NOMO-1 (cell line): ENCODE data around the gene MAPK9.

Experiments used
- DNase-seq, 2 experiments: peaks; one replicate each; lab custom pipeline; 2025; ENCODE audit not compliant: unreplicated experiment in 2 of 2; lab: John Stamatoyannopoulos, UW

Gene MAPK9

DNA sequence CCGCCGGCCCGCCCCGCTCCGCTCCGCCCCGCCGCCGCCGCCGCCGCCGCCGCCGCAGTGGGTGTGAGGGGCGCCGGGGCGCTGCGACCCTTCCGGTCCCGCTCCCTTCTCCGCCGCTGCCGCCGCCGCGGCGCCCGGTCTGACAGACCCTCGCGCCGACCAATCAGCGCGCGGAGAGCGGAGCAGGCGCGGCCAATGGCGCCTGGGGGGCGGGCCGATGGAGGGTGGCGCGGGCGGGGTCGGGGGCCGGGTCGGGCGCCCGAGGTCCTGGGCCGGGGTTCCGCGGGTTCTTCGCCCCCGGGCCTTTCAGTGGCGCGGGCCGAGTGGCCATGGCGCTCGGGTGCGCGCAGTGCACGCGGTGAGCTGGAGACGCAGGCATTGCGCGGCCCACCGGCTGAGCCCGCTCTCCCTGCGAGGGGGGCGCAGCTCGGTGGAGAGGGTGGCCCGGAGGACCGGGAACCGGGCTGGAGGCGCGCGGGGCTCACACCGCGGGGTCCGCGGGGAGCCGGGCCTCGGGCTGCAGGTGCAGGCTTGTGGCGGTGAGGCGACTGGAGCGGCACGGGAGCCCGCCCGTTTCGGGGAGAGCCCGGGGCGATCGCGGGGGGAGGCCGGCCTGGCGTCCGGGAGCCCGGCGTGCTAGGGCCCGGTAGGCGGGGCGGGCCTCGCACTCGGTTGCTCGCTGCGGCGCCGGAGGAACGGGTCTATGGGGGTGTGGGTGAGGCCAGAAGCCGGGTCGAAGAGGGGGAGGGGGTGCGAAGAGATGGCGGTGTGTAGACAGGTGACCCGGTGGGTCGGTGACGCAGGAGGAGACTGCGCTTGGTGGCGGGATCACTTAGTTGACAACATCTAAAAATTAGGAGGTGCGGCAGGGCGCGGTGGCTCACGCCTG is at the start of gene MAPK9:
Gene MAPK9, minus strand, starts transcription at position 141 of the 889 bp plus-strand sequence. CDS start 11,522 bp downstream, outside the sequence.
- peak; percentile 66 to 73 for DNase-seq

DNA sequence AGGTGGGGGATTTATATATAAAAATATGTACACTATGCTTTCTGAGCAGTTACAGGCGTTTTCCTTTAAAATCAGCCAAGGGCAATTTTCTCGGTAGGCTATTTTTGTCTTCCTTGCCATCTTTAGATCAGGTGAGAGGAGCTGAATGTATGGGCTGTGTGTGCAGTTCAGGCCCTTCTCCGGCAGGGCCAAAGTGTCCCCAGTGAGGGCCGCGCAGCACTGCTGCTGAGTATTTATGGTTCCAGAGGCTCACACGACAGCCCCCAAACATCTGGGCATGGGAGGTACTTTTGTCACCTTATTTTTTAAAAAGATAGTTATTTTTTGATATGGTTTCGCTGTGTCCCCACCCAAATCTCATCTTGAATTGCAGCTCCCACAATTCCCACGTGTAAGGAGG is 49.7 kb upstream of the MAPK9 start:
- no peak for DNase-seq

DNA sequence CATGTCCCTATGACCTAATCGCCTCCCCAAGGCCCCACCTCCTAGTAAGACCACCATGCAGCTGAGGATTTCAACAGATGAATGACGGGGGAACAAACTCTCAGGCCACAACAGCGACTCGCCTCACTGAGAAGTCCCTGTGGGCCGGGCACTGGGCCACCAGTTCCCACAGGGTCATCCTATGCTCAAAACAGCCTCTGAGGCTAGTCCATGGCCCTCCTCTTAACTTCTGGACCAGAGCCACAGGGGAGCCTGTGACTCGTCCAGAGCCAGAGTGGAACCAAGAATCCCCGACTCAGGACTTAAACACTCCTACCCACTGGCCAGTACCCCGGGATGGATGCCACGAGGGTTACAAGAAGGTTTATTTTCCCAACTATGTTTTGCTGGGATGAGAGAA is 49.0 kb upstream of the MAPK9 start:
- DNase-seq, result no peak

DNA sequence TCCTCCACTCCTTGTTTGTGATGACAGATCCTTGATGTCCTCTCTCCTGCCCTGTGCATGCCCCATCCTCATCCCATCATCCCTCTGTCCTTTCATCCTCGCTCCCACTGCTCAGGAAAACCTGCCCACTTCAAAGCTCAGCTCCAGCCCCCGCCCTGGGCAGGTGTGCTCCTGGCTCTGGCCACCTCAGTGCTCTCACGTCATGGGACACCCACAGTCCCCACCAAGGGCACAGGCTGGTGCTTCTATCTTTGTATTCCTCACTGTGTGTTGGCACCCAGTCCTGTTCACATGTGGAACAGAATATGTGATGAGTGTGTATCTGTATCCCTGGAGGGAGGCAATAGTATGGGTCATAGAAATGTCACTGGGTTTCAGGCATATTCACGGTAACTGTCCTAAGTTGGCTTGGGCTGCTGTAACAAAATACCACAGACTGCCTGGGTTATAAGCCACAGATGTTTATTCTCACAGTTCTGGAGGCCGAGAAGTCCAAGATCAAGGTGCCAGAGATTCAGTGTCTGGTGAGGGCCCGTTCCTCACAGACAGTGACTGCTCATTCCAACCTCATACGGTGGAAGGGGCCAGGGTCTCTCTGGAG is 47.8 kb upstream of the MAPK9 start:
- DNase-seq, result no peak

DNA sequence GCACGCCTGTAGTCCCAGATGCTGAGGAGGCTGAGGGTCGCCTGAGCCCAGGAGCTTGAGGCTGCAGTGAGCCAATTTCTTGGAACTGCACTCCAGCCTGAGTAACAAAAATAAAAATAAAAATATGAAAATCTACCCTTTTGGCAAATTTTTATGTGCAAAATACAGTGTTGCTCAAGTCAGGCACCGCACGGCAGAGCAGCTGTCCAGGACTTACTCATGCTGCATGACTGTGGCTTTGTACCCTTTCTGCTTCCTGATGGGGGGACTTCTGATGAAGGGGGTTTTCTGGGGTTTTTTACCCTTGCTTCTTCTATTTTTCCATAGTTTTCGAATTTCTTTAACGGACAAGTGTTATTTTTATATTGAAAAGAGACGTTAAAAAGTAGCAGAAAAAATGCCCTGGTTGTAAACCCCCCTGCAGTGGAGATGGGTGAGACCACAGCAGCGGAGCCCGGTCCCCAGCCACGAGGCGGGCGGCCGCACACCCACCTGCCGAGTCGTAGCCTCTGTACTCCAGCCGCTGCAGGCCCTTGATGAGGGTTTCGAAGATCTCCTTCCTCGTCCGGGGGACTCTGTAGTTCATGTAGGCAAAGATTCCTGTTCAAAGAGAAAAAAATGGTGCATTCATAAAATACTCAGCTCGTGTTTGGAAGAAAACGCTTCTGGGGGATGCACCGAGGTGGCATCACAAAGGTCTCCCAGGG is 46.3 kb upstream of the MAPK9 start:
- DNase-seq, result no peak

DNA sequence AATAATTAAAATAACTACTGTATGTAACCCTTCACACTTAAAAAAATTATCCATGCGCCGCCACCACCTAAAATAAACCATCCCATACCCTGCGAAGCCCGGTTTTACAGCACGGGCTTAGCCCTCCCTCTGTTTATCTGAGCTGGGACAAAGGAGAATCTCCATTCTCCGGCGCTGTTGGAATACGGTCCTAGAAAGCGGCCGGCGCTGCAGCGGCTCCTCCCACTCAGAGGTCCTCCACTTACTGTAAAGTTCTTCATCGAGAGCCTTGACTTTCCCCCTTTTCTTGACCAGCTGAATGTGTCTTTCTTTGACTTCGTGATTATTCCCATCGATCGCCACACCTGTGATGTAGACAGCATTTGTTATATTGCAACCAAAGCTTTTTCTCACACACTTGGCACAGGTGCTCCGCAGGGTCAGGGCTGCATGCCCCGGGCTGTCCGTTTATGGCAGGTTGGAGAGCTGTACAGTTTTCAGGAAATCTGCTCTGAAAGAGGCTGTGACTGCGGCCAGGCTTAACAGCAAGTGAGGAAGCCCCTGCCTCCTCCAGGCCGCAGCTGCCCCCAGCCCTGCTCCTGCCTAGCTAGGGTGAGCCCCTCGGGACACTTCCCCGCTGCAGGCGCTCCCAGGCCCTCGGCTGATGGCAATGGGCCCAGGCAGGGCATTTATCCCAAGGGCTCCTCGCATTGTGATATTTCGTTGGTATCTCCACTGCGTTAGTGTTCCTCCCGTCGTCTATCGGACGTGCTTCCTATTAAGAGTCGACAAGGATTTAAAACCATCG is 44.5 kb upstream of the MAPK9 start:
- no peak for DNase-seq

DNA sequence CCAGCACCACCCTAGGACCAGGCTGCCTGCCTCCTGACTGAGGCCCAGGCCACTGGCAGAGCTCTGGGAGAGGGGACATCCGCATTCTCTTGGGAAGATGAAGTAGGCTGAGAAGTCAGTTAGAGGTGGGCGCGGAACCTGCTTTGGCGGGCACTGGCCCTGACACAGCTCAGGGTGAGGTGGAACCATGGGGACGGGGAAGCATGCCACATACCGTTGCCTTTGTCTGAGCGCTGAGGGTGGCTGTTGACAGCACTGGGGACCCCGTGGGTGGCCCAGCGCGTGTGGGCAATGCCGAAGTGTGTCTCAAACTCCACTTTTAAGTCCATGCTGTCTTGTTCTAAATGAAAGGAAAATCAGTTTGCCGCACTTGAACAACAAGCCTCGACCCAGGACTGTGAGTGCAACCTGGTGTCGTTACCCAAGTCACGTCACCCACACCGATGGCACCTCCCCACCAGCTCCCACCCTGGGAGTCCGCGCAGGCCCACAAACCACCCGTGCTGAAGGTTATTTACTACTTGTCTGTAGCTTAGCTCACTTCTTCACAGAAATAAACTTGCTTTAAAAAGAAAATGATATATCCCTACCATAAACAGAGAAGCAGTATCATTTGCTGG is 43.8 kb upstream of the MAPK9 start:
- DNase-seq, result no peak

DNA sequence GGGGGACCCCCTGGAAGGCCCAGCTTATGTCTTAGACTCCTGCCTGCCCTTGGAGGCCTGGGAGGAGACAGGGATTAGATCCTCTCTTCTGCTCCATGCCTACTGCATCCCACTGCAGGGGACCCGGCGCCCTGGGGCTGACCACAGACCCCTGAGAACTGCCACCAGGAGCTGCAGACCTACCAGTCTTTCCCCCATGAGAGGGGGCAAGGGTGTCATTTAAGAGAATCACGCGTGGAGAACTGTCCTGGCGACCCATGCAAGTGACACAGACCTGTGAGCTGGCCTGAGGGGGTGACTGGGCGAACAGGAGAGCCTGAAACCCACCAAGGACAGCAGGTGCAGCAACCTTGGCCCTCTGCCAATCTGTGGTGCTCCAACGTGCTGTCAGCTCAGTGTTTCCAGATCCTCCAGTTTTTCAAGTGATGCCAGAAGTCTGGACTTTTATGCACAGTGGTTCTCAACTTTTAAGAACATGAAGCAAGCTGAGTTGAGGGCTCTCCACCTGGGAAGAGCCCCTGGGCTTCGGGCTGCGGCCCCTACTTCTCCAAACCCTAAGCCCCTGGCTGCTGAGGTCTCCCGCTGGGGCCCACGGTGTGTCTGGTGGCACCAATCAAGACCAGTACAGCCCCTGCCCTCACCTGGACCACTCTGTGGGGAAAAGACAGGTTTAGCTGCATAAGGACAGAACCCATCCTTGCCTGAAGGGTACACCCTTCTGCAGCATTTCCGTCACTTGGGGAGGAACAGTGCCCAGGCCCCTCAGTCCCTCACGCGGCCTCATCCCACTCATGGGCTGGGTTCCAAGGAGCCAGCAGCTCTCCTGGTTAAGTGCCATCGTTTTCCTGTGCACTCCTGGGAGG is 43.1 kb upstream of the MAPK9 start:
- DNase-seq, result no peak

DNA sequence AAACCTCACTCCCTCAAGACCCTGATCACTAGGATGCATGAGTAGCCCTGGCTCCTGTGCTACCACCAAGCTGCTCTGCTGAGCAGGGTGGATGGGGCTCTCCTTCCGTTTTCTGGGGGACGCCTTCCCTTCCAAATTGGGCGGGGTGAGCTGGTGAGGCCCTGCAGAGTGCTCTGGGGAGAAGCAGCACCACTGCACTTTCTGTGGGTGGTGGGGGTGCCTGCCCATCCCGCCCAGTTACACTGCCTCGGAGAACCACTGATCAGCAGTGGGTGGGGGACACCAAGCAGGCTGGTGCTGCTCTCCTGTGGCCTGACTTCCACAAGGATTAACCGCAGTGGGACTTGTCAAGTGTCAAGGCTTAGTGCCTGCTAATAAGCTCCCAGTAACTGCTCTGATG is 42.3 kb upstream of the MAPK9 start:
- no peak for DNase-seq

DNA sequence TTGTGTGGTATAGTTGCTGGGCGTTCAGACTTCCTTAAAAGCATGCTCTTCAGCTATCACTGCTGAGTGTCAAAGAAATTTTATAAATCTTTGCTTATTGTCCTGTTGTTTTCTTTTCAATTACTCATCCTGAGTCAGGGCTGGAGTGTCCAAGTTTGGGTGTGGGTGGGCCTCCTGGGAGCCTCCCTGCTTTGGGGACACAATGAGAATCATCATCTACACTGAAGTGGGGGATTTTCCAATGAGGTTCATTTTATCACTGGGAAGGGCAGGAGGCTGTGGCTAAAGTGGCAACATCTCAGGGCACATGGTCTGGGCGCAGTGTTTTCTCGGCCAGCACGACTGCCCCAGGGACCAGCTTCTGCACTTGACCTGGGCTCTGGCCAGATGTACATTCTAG is 41.8 kb upstream of the MAPK9 start:
- no peak for DNase-seq

DNA sequence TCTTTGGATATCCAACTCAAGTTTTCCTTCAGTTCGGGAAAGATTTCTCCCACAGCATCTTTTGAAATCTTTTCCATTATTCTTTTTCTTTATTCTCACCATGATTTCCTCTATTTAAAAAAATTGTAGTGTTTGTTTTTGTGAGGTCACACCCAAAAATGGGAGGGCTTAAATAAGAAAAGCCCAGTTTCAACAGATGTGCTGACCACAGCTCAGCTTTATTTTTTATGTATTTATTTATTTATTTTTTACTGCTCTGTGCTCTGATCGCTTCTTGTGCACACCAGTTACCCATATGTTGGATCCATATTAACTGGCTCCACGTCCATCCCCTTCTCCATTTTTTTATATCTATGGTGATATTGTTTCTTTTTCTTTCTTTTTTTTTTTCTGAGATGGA is 41.0 kb upstream of the MAPK9 start:
- DNase-seq, result no peak

DNA sequence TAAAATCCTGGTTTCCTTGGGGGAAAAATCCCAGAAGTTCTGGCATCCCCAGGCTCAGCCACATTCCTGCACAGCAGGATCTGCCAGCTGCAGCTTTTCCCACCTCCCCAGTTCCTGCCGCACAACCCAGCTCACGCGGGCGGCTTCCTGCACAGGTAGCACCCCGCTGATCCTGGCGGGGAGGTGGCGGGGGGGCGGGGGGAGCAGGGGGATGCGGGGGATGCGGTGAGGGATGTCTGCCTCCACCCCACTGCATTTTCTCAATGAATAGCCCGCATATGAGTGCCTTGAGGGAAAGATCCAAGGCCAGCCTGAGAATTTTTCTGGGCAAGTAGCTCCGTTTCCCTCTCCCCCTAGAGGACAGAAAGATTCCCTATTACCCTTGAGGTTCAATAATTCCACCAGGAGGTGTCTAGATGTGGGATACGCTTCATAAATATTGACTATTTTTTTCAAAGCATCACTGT is 40.2 kb upstream of the MAPK9 start:
- DNase-seq, result no peak

DNA sequence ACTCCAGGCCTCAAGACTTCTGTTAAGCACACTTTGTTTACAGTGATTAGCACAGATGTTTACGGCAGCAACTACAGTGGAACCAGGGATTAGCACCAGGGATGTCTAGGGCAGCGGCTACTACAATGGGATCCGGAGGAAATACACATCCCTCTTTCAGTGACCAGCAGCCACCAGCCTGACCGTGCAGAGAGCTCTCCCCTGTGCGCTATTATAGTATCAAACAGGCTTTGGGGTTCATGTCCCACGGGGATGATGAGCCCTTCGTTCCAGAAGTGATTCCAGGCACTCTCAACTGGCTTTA is 39.7 kb upstream of the MAPK9 start:
- no peak for DNase-seq

DNA sequence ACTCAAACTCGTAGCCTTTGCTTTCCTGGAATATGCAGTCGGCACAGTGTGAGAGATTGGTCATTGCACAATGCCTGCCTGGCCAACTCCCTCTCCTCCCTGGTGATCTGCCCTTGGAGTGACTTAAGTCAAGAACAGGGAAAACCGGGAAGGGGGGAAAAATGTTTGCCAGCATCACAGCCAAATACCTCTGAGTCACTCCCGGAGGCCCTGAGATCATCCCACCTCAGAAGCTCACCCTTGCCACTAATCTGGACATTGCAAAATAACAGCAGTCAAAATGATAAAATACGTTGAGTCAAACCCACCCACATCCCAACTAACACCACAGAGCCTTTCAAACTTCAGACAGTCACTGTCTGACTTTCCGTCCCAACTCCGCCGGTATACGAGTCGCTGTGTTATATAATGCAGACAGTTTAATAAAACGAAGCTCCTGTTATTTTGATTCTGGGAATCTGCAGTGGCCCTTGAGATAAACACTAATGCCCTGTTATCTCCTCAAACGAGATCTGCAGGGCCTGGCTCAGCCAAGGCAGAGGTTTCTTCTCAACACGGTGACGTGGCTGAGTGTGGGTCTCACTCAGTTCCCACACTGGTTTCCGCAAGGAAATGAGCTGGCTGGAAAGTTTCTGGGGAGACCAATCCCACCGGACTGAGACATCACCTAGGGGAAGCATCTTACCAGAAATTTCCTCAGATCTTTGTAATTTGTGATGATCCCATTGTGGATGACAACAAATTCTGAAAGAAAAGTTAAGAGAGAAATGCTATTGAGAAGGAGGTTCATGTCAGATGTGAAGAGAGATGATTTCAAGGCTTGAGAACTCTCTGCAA is 39.1 kb upstream of the MAPK9 start:
- DNase-seq, result no peak

DNA sequence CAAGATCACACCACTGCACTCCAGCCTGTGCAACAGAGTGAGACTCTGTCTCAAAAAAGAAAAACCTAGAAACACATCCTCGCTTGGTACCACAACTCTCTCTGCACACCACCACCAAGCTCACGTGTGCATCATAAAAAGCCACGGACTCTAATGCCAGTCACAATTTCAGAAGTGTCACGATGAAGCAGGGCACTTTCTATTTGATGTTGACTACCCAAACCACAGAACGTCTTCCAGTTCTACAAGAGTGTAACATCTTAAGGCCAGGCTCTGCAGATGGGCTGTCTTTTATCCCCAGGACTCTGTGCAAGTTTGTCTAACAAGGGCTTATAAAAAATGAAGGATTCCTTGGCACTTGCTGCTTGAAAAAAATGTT is 38.4 kb upstream of the MAPK9 start:
- no peak for DNase-seq

DNA sequence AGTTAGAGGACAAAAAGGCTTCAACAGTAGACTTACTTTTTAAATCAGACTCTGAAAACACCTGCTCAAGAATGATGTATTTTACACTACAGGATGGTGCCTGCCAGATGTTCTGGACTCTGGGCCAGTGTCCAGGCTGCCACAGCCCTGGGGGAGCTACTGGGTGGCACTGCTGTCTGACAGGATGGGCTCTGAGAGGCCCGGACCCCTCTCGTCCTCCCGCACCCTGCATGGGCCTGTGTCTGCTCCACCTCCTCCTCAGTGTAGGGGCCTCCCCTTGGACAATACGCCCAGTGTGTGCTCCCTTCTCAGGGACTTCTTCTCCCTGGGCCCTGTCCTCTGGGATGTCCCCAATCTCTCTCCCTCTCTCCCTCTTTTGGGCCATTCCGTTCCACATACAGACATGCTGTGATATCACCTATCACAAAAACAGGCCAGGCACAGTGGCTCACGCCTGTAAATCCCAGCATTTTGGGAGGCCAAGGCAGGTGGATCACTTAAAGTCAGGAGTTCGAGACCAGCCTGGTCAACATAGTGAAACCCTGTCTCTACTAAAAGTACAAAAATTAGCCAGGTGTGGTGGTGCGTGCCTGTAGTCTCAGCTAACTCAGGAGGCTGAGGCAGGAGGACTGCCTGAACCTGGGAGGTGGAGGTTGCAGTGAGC is 37.9 kb upstream of the MAPK9 start:
- DNase-seq, result no peak

DNA sequence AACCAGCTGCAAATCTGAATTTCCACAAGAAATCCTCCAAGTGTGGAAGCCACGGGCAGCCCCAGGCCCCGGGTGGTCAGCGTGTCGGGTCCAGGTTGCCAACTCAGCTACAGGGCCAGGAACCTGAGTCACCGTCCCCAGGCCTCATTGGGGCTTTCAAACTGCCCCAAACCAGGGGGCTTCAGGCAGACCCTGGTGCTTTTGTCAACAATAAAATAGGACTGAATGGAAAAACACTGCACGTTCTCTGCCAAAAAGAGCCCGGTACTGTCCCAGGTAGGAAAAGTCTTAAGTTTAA is 37.2 kb upstream of the MAPK9 start:
- no peak for DNase-seq

DNA sequence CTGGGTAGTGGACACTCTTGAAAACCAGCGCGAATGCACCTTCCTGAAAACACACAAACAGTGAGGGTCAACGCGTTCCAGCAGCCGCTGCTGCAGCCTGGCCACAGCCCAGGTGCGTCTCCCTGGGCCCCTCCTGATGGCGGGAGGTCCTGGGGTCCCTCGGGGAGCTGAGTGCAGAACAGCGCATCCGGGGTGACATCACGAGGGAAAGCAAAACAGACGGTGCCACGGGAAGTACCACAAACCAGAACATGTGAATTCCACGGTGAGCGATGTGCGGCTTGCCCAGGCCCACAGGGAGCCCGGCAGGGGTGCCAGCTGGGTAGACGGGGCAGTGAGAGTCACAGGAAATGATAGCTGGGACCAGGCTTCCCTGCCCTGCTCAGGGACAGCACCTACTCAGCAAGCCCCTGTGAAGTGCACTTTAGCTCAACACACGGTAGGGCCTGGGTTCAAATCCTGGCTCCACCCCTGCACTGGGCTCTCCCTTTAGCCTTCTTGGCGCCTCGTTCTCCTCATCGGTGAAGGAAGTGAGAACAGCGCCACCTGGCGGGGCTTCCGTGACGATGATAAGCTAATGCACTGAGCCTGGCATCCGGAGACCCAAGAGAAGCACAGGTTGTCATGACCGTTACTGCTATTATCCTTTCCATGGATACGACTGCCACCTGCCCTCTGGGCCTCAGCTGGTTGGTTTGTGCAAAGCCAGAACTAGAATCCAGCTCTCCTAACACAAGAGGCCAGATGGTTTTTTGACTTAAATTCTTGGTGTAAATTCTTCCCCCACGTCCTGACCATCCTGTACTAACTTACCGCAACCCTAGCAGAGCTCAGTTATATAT is 36.6 kb upstream of the MAPK9 start:
- DNase-seq, result peak; percentile 34 to 74
